Effector CD4-positive, alpha-beta T cell (primary cell): ENCODE results near the gene HOXB2.

ENCODE experiments used
- DNase-seq: peaks from one replicate; pipeline ENCODE4 v3.0.0-alpha.2; 2020
- total RNA-seq: gene quantifications from one replicate; lab custom pipeline; 2026; lab: John Stamatoyannopoulos, UW

The HOXB2 gene
- 17.8 reads per million, percentile 44 among the genes with 10 or more reads in this experiment for total RNA-seq

DNA sequence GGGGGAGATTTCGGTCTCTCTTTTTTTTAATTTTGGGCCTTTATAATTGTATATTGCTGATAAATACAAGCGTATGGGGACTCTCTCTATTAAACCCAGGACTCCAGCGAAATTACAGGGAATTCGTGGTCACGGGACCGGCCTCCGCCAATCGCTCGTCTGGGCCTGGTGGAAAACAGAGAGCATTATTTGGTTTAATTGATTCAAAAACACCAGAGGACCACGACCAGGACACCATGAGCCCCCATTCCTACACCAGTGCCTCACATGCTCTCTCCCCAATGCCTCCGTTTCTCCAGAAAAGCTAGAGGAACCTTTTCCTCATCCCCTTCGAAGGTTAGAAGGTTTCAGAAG lies at the start of gene HOXB2:
Gene HOXB2, minus strand, starts transcription at position 88 of the 354 bp plus-strand sequence. CDS start 198 bp downstream, outside the sequence.
- DNase-seq, result no peak

DNA sequence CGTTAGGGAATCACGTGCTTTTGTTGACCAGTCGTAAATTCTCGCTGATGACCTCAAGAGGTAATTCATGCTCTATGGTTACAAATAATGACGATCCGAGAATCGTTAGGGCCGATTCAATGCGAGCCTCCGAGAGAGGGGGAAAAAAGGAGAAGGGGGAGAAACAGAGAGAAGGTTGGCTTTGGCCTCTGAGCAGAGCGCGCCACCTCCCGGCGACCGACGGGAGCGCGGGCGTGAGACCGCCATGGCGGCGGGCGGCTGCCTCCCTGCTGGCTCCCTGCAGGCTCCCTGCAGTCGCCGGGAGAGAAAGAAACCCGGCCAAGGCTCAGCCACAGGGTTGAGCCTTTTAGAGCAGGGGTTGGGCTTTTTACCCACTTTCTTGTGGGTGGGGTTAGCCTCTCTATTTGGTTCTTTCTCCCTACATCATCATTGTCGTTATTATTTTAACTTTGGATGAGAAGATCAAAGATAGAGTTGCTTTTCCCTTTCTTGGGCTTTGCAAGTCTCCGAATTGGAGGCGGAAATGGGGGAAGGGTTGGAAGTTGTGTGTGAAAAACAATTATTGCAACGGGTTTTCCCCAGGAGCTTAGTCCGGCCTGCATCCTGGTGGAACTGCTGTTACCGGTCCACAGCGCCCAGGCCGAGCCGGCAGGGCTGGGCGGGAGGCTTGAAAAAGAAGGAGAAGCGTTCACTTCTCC lies 49.1 kb upstream of the HOXB2 start:
- peak; percentile 77 for DNase-seq

DNA sequence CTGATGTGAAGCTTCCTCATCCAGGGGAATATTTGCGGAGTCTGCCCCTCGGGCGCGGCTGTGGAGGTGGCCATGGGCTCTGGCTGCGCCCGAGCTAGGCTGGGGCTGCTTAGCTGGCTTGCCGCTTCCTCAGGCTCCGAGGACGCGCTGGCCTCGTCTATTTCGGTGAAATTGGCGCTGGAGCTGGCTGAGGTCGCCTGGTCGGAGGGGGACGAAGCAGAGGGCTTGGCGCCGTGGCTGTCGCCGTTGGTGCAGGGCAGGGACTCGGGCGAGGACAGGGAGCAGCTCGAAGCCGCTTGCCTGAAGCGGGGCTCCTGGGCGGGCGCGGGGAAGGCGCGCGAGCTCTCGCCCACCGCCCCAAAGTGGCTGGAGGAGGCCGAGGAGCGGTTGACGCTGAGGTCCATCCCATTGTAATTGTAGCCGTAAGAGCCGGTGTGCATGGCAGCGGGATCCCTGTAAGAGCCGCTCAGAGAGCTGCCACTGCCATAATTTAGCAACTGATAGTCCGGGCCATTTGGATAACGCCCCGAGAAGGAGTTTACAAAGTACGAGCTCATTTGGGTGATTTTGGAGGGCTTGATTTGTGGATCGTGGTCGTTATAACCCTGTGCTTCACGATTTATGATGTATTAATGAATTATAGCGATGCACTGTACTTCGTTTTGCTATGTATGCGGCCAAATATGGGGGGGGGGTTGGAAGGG lies 48.4 kb upstream of the HOXB2 start, which contains the start of gene HOXB5:
Gene HOXB5, minus strand, starts transcription at position 654 of the 704 bp plus-strand sequence. Its CDS starts 97 bp downstream, at position 557.
- DNase-seq, result no peak

DNA sequence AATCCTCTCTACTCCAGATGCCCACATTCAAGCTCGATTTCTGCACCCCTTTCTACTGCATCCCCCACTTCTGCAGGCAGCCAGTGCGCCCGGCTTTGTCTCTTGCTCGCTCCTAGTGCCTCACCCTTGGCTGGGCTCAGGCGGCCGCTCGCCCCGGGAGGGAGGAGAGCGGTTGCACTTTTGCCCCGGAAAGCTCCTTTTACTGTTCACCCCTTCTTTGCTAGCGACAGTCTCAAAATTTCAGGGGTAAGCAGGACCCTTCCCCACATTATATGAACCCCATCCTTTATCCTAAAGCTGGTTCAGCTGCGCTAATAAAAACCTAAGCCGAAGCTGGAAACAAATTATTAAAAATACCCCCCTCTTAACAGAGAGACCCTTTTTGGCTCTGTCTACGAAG lies 47.7 kb upstream of the HOXB2 start:
- DNase-seq, result no peak

DNA sequence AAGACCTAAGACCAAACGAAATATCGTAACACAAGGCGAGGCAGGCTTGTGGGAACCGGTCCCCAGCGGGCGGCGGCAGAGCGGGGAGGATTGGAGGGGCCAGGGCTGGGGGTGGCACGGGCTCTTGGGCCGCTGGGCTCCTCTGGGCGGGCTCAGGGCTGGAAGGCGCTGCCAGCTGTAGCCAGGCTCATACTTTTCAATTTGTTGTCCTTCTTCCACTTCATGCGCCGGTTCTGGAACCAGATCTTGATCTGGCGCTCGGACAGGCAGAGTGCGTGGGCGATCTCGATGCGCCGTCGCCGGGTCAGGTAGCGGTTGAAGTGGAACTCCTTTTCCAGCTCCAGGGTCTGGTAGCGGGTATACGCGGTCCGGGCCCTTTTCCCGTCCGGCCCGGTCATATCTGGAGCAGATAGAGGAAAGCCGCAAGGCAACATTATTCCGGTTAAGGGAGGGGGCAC lies 47.2 kb upstream of the HOXB2 start:
- DNase-seq, result no peak

DNA sequence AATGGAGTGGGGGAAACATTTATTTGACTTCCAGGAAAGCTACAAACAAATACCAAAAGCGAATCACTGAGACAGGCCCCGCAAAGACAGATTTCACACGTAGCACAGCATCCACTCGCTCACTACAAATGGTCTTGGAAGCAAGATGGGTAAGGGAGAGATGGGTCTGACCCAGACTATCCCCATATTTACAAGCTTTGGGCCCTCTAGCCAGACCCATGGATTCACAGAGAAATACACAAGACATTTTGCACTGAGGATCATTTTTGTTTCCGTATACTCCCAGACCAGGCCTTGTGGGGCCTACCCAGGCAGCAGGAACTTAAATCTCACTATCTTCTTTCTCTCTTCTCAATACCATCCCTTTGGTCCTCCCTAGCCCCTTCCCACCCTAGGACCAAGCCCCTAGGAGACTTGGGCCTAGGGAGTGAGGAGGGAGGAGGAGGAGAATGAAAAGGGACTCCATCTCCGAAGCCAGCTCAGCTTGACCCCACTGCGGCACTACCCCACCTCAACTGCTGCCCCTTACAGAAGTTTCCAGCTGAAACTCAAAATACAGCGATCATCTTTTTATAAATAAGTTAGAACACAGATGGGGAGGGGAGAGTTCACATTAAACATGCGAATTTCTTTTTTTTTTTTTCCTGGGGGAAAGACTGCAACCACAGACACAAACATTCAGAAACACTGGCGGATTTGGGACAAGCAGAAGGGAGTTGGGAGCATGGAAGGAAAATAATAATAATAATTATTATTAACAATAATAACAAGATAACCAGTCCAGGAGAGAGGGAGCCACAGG lies 46.5 kb upstream of the HOXB2 start:
- no peak for DNase-seq

DNA sequence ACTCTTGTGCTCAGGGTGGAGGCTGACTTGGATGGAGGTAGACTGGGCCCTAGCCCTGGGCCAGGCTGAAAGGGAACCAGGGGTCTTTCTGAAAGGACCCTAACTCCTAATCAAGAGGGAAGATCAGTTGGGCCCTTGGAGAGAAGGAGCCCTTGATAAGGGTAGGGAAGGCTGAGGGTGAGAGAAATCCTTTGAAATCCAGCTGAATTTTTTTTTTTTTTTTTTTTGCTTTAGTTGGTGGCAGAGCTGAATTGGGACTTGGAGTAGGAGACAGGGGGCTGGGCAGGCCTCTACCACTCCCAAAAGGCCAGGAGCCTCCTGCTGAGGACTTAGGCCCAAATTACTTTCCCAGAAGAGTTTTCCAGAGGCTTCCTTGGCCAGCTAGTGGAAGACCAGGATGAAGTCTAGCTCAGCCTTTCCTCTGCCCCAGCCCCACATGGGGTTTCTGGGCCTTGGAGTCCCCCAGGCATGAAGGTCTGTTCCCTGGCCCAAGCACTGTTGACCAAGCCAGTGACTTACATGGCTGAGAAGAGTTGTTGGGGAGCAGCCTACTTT lies 45.8 kb upstream of the HOXB2 start:
- no peak for DNase-seq

DNA sequence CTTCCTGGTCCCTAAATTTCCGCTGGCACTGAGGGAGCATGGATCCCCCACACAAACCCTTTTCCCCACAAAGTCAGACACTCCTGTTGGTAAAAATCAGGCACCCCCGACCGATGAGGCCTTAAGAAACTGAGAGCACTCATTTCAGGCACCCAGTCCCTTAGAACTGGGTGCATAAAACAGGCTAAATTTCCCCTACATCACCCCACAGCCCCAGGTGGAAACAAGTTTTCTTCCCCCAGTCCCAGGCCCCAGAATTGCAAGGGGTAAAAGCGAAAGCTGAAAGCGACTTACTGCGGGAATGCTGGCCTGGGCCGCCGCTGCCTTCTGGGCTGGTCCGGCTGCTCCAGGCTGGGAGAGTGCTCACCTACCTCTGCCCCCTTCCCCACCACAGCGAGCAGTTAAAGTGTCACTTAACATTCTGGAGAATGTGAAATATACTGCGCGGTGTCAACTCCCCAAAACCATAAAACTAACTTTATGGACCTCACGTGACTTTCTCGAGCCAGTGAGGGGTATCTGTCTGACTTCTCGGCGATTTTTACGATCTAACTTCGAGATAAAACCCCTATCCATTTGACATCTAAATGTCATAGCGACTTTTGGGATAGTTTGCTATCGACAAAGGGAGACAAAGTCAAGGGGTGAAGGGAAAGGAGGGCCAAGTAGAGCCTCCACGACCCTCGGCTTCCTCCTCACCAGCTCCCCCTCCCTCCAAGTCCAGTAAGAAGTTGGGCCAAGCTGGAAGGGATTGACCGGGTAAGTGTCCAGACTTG lies 45.1 kb upstream of the HOXB2 start, which contains the start of gene HOXB3:
Gene HOXB3, minus strand, starts transcription at position 411 of the 776 bp plus-strand sequence. CDS start 37,767 bp downstream, outside the sequence.
- no peak for DNase-seq

DNA sequence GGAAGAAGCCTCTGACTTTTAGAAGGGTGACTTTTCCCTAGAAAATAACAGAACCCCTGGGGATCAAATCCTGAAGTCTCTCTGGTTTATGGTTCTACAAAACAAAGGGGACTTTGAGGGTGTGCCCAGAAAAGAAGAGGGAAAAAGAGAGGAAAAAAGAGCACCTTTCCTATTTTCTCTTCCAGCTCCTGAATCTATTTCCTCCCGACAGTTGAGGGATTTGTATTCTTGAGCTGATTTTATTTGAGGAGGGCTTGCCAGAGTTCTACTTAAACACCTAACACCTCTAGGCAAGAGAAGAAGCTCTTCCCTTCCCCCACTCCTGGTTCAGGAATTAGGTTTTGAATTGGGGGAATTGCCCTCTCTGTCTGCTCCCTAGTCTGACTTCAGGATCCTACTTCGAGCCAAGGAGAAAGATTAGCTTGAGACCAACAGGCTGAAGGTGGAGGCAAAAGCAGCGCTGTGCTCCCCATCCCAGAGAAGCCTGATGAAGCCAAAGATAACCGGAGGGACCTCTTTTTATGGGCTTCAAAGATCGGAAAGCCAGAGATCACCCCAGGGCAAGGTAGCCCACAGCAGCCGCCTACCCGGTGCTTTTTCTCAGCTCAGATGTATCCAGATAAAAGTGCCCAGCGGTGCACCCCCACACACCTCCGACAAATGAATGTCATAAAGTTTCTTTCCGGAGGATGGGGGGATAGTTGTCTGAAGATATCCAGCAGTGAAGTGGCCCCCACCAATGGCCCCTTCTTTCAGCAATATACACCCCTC lies 44.3 kb upstream of the HOXB2 start:
- no peak for DNase-seq

DNA sequence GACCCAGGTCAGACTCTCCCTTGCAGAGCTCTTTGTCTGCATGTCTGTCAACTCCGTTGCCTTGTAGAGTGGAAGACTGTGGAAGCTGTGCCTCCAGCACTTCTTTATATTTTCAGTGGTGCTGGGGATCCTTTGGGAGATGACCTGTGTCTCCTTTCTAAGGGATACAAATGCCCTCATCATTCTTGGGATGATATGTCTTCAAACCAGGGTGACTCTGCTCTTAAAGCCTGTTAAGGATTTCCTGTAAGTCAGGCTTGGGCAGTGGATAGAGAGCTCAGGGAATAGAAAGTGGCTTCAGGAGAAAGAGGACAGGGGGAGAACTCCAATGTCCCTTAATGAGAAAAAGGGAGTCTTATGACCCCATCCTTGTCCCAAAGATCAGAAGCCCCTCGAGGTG lies 43.6 kb upstream of the HOXB2 start:
- no peak for DNase-seq

DNA sequence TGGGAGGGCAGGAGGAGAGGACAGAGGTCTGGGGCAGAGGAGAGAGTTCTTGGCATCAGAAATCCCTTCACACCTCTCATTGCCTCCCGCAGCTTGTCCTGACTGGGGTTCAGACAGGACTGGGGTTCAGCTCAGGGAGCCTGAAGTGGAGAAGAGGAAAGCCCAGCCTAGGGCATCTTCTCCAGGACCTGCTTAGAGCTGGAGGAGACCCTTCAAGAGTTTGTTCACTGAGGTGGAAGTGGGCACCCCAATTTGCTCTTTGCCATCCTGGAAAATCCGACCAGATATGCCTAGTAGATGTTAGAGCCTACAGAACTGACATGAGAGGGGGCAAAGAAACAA lies 43.1 kb upstream of the HOXB2 start:
- no peak for DNase-seq

DNA sequence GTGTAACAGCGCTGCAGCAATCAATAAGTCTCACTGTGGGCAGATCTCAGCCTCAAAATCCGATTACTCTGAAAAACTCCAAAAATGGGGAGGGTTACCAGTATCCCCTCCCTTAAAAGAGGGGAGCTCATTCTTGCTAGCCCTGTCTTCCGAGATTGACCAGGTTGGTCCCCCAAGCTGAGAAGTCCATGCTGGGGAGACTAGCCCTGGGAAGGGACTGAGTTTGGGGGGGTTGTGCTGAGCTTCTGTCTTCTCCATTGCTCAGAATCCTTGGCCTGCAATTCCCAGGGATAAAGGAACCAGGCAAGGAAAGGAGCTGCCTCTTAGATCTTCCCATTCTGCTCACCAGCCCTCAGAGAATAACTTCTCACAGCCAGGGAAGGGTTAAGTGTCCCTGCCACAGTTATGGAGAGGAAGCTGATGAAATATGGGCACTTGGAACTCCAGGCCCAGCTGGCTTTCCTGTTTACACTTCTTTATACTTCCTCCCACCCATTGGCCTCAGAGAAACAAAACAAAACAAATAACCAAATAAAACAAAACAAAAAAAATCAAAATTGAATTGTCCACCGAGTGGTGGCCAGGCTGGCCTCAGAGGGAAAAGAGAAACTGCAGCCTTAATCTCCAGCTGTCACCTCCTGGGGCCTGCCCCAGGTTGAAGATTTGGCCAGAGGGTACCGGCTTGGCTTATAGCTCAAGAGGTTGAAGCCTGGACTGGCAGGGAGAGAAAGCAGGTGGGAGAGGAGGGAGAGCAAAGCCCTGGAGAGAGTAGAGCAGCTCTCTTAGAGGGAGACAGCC lies 42.6 kb upstream of the HOXB2 start:
- DNase-seq, result no peak

DNA sequence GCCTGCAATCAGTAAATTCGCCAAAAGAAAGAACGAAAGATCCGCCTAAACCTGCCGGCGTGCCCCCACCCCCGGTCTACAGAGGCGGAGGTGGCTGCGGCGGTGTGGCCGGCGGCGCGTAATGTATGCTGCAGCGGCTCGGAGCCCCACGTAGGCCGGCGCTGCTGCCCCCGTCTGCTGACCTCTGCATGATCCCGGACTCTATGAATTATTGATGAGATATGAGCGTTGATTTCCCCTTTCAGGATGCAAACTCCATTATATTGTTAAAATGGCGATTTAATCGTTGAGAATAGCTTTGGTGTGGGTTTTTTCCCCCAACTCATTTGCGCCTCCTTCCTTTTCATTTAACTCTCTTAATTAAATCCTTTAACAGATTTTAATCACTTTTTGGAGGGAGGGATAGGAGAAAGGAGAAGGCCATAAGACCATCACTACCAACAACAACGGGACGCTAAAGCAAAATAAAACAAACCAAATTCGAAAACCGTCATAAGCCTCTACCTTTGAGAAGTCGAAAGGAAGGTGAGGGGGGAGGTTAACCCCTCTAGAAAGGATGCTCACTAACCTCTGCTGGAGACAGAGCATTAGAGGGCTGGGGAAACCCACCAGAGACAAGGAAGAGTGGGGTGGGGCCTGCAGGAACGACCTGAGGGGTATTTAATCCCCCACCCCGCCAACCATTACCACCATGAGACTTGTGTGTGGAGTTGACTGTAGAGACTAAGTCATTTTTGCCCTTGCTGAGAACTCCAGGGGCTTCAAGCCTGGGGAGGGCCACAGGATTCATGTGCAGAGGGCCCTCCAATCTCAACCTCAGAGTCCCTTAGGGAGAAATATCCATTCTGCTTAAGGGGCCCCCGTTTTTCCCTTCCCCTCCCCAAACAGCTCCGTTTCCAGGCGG lies 41.7 kb upstream of the HOXB2 start:
- no peak for DNase-seq

DNA sequence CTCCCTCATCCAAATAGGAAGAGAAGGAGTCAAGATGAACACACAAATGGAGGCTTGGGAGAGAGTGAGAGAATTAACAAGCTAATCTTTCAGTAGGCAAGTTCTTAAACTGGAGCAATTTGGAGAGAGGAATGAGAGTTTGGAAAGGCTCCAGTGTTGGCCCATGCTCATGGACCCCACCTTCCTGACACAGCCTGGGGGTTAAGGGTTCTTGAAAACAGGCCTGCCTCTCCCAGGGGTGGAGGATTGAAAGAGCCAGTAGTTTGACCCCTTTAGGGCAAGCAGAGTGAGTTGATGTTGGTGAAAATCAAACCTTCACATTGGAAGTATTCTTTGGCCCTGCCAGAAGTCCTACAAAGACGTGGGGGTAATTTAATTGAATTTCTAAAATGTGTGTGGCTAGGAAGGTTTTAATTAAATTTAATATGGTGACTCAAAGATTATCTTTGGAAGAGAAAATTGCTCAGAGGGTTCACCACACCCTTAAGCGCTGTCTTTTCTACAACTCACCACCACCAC lies 39.4 kb upstream of the HOXB2 start:
- DNase-seq, result no peak

DNA sequence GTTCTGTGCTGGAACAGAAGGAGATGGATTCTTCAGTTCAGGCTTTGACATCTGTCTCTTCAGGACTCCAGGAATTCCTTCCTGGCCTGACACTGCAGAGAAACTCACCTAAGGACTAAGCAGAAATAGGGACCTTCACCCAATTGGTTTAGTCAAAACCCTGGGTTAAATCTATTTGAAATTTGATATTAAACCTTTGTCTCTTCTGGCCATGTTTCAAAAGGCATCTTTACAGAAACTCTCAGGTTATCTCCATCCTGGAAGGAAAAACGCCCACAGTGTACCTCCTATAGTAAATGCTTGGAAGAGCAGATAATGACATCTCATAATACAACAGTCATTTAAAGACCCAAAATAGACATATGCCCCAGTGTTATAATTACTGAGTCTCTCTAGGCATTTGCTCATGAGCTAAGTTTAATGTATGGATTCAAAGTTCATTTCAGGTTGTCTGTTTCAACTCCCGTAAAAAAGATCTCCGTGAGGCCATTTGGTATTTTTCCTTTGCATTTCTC lies 38.9 kb upstream of the HOXB2 start:
- DNase-seq, result no peak

DNA sequence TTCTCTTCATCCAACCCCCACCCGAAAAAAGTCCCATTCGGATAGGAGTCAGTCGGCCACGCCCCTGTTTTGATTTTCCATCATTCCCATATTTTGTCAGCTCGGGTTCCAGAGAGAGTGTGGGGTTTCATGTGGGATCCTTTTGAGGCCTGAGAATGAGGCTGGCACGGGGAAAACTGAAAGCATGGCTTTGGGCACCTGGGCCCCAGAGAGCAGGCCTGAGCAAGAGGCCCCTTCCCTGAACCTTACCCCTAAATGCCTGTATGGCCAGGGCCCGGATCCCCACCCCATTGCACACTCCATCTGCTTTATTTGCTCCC lies 37.8 kb upstream of the HOXB2 start:
- DNase-seq, result no peak

DNA sequence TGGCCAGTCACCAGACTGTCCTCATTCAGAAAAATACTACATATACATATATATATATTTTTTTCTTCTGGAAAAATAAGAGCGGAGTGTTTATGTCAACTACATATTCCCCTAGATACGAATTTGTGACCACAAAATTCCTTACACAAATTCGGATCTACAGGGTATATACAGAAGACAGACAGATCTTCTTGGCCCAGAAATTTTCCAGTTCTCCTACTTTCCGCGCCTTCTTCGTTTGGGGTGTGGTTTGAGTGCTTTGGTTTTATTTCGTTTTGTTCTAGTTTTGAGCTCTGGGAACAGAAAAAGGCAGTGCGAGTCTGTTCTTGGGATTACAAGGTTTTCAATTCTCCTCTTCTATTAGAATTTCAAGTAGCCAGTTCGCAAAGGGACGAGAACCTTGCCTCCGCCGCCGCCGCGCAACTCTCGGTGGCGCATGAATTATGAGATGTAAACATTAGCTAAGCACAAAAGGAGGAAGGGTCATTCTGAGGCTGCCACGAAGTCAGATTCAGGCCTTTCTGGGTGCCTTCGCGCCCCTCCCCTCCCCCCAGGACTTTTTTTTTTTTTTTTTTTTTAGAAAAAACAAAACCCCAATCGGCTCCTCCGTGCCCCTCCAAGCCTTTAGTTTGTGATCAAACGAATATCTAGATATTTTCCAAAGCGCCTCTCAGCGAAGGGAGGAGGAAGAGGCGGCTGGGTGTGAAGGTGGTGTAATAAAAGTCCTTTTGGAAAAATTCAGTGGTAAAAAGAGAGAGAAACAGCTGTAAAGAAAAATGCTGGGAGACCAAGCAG lies 35.0 kb upstream of the HOXB2 start:
- no peak for DNase-seq

DNA sequence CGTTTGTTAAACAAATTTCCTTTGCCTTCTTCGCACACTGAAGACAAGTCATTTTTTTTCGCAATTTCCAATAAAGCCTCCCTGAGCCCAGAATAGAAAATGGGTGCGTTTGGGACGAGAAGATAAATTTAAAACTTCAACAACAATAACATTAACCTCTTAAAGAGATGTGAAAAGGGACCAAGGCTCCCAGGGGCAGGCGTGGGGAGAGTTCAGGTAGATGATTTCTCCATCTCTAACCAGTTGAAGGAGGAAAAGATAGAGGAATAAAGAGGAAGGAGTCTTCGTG lies 34.5 kb upstream of the HOXB2 start:
- DNase-seq, result no peak
